Erythroblast (primary cell): ENCODE results near the gene CNDP2.

Experiments
- DNase-seq, 2 experiments: peaks; one replicate each; lab custom pipeline; 2025; lab: John Stamatoyannopoulos, UW
- GATA1 ChIP-seq: IDR thresholded peaks from 2 replicates; pipeline ENCODE4 v1.6.1; 2011; ENCODE audit warnings: low read depth, mild to moderate bottlenecking, control low read depth, low read length, moderate library complexity
- POLR2A ChIP-seq: IDR thresholded peaks from 2 replicates; pipeline ENCODE4 v1.6.1; 2011; ENCODE audit warnings: mild to moderate bottlenecking, low read length

CNDP2 gene

DNA sequence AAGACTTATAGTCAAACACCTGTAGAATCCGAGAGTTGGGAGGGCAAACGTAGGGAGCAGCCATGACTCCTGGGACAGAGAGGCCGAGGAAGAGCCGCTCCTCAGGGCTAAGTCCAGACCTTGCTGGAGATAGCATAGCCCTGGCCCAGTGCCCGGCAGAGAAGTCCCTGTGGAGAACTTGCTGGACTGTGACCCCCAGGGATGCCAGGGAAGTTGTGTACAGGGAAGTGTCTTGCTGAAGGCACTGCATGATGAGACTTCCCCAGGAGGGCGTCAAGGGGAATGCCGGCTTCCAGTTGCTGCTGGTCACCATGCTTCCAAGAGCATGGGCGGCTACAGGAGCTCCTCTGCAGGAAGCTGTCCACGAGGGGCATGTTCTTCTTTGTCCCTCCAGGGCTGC is 29.6 kb downstream of the CNDP2 start:
- no peak for DNase-seq
- TF ChIP-seq GATA1 (no peak), POLR2A (no peak)

DNA sequence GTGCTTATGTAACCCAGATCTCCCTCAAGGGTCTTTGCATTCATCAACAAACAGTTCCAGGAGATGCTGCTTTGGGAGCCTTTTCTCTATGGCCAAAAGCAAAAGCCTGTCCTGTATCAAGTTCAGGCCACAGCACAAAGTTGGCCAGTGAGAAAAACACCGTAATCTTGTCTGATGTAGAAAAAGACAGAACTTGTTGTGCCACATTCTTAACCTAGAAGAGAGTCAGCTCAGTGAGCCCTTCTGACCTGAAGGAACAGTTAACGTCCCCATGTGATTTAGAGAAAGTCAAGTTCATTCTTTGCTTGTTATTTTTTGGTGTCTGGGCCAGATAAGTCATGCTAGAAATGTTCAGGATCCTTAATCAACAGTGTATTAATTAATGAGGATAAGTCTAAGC is 30.3 kb downstream of the CNDP2 start:
- DNase-seq = no peak
- TF ChIP-seq POLR2A = no peak
- no peak for TF ChIP-seq GATA1

DNA sequence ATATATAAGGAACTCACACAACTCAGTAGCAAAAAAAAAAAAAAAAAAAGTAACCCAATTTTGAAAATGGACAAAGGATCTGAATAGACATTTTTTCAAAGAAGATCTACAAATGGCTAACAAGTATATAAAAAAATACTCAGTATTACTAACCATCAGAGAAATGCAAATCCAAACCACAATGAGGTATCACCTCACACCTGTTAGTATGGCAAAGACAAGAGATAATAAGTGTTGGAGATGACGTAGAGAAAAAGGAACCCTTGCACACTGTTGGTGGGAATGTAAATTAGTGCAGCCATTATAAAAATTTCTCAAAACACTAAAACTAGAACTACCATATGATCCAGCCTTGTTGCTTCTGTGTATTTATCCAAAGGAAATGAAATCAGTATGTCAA is 32.3 kb downstream of the CNDP2 start:
- no peak for DNase-seq
- TF ChIP-seq POLR2A (no peak), GATA1 (no peak)

DNA sequence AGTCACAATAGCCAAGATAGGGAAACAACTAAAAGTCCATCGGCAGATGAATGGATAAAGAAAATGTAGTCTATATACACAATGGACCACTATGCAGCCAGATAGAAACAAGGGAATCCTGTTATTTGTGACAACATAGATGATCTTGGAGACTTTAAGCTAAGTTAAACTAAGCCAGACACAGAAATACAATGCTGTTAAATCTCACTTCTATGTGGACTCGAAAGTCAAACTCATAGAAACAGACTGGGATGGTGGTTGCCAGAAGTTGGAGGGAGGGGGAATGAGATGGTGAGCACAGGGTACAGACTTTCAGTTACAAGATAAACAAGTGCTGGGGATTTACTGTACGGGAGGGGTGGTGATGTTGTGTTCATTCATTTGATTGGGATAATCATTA is 32.8 kb downstream of the CNDP2 start:
- no peak for DNase-seq

DNA sequence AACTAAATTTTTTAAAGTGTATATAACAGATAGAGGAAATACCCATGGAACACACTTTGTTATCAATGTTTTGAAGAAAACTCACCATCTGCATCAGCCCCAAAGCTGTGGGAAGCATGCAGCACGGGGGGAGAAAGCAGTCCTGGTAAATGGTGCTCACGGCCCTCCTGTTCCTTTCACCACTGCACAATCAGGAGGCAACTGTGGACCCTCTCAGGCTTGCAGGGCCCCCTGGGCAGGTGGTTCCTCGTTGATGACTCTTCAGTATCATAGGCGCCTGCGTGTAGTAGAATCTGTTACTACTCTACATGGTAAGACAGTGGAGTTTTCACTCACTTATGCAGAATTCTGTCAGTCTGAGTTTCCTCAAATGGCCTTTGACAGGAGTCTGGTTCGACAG is 33.2 kb downstream of the CNDP2 start:
- TF ChIP-seq POLR2A (no peak), GATA1 (no peak)
- no peak for DNase-seq

More for the DNA sequence above, 32.8 kb downstream of the CNDP2 start:
- TF ChIP-seq GATA1 = no peak
- no peak for TF ChIP-seq POLR2A

DNA sequence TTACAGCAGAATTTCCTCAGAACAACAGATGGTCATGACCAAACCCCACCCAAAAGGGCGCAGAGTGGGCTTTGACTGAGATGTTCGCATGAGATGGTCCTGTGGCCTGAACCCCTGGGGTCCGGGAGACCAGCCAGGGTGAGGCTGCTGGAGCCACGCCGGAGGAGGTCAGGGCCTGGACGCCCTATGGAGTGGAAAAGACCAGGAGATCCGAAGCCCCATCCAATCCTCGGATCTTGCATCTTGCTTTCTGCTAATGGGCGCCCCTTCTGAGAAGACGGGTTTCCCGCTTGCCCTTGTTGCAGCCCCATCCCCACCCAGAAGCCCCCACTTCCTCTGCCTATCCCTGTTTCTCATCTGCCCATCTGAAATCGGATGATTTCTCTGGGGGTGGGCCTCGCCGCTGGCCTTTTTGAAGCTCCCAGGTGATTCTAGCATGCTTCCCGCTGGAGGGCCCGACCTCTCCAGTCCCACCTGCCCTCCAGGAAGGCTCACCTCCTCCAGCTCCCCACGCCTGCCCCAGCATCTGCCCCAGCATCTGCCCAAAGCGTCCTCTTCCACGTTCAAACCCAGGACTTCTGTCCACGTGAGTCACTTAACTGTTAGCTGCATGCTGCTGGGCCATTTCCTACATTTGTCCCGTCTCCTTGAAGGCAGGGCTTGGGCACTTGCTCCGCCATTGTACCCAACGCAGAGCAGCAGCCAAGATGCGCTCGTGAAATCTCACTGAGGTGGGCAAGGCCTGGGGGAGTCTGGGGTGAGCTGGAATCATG is 33.8 kb downstream of the CNDP2 start:
- no peak for TF ChIP-seq POLR2A
- TF ChIP-seq GATA1 = no peak
- no peak for DNase-seq

DNA sequence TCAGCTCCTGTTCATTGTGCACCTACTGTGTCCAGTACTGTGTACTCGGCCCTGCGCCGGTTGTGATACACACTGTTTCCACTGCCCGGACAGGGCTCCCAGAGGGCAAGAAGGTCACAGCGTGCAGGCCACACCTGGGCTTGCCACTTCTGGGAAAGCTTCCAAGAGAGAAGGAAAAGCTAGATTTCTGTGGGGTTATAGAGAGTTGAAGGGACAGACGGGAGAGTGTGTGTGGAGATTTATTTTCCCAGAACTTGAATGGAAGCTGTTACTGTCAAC is 34.4 kb downstream of the CNDP2 start:
- no peak for TF ChIP-seq POLR2A
- no peak for TF ChIP-seq GATA1
- no peak for DNase-seq

DNA sequence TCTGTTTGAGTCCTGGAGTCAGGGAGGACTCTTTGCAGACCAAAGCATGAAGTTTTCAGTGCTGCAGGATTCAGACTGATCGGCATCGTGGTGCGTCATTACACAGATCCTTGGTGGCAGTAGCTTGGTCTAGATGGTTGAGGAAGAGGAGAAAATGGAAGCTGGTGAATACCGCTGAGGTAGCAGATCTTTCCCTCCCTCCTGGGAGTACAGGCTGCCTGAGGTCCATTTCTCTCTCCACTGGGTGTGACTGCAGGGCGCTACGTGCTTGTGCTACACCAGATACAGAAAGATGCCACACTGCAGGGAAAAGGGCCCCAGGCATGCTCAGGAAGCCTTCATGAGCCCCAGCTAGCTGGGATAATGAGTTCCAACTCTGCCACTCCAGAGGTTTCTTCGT is 34.9 kb downstream of the CNDP2 start:
- TF ChIP-seq POLR2A (no peak), GATA1 (no peak)
- DNase-seq = no peak

DNA sequence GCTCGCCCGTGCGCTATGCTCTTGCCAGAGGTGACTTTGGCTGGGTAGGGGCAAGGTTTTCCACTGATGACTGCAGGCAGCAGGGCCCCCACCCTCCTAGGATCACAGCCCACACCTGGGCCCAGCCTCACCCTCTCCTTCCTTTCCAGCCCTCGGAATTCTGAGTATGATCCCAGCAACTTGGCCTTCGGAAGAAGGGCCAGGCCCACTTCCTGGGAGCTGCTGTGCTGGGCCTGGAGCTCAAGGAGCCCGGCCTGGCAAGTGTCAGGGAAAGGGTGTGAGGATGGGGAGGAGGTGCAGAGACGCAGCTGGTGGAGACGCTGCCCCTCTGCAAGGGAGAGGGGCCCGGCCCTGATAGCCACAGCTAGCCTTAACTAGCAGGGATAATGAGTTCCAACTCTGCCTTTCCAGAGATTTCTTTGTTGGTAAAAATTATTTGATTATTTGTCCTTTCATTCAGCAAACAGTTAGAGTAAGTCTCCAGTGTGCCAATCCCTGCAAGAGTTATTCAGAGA is 36.4 kb downstream of the CNDP2 start:
- DNase-seq = no peak
- TF ChIP-seq POLR2A (no peak), GATA1 (no peak)

DNA sequence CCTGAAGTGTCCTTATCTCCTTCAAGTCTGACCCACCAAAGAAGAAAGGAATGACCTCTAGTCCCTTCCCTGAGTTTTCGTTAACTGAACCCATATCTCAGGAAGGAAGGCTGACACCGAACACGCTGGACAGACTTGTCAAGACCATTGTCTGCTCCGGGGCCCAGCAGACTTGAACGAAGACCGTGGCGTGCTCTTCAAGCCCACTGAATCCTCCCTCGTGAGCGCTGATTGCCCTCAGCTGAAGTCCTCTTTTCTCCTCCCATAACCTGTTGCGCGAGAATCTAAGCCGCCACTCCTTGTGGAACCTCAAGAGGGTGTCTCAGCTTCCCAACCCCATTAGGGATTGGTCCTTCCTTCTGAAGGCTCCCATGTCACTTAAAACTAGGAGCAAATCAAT is 37.5 kb downstream of the CNDP2 start:
- TF ChIP-seq GATA1 (no peak), POLR2A (no peak)
- DNase-seq = no peak

DNA sequence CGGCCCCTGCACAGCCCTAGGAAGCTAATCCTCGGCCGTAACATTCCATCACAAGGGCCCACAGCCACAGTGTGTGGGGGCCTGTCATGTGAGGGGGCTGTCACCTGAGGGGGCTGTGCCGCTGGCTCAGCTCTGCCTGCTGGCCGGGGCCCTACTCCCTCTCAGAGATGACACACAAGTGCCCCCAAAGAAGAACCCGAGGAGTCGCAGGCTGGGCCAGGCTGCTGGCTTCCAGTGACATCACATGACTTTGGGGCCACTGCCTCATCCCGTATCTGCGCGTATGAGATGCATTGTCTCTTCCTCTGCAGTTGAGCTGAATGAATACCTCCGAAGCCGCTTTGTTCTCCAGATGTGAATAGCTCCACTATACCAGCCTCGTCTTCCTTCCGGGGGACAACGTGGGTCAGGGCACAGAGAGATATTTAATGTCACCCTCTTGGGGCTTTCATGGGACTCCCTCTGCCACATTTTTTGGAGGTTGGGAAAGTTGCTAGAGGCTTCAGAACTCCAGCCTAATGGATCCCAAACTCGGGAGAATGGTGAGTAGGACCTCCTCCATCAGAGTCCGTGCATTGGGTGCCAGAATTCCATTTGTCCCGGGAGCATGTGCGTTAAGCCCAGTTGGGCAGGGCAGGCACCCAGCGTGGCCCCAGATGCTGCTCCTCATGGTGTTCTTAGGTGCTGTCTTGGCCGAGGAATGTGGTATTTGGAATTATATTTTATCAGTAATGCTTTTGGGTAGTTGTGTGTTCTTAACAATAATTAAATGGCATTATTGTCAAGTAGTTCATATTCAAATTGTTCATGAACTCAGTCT is 38.2 kb downstream of the CNDP2 start, which contains the start of gene CNDP1:
Gene CNDP1, plus strand, starts transcription at position 351 of the 820 bp plus-strand sequence. Its CDS starts 168 bp downstream, at position 519.
- no peak for DNase-seq
- TF ChIP-seq POLR2A = no peak
- TF ChIP-seq GATA1 = no peak

DNA sequence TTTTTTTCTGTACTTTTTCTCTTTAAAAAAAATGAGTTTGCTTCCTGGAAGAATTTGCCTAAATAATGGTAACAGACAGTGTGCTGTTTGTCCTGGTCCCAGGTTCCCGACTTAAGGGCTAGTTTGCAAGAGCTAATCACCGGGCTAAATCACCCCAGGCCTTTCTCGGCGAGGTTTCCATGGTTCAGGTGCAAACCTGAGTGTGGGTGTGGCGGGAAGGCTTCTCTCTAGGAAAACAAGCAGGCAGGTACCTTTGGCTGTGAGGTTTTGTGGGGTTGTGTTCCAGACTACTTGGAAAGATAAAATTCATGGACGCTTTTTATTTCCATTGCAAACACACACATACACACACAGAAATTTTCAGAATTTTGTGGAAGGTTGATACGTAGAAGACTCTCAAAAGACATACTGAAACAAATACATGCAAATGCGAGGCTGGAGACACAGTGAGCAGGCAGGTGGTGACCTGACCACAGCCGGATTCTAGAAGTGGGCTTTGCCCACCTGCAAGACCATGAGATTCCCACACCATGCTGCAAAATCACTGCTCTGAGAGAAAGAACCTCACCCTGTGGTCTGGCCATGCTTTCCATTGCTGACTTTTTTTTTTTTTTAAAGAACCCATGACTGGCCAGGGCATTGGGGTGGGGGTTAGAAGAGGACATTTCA is 39.0 kb downstream of the CNDP2 start:
- TF ChIP-seq POLR2A = no peak
- TF ChIP-seq GATA1 = no peak
- DNase-seq = no peak

DNA sequence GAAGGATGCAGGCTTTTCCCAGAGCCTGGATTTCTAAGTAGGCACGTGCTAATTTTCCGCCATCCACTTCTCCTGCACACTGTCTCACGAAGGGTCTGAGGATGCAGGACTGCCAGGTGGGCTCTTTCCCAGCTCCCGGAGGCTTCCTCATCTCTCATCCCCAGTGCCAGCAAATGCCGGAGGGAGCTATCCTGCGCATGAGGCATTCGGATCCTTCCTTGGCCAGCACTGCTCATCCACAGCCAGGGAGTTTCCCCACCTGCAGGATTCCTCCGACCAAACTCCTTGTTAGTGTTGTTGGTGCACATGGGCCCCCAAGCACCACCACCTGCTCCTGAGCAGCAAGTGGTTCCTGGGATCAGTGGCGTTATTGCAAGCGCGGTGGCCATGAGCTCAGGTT is 43.1 kb downstream of the CNDP2 start:
- TF ChIP-seq POLR2A (no peak), GATA1 (no peak)
- DNase-seq = no peak

DNA sequence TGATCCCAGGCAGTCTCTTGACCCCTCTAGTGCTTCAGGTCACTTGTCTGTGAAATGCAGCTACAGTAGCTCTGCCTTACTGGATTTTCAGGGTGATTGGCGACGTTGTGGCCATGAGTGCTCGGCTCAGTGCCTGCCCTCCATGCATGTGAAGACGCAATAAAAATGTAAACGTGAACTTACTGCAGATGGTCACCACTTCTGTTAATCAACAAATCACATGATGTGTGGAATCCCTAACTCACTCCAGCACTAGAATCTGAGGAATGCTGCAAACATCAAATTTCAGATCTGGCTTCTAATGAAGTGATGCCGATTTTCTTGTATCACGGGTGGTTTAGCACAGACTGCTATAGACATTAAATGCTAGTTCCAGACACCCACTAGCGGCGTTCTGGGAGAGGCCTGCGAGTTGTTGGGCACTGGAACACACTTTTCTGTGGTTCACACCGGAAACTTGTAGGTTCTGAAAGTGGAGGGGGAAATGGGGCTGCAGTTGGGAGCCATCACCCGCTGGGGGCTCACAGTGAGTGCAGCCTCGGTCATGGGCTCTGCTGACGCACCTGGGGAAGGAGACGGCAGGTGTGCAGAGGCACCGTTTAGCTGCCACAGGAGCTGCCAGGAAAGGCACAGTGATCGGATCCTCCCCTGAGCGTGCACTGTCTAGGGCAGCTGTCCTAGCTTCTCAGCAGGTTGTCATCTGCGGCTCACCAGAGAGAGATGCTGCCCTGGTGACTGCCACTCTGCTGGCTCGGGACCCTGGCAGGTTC is 44.7 kb downstream of the CNDP2 start:
- TF ChIP-seq GATA1 (no peak), POLR2A (no peak)
- no peak for DNase-seq
